SU-DHL-6 (cell line): Measurements from ENCODE around the gene C21orf58.

Experiments used
- CTCF ChIP-seq: fragments of 200-600 bp; sonication (generic); IDR thresholded peaks from one replicate; pipeline ENCODE4 v1.5.1; 2017; ENCODE audit warnings: antibody characterized with exemption, mild to moderate bottlenecking, low read length, moderate library complexity; ENCODE audit not compliant: insufficient read depth, poor library complexity, severe bottlenecking
- EZH2phosphoT487 ChIP-seq: fragments of 200-600 bp; sonication (generic), shearing (Covaris generic); conservative IDR thresholded peaks from 2 replicates; pipeline ENCODE4 v1.6.1; 2018; ENCODE audit warnings: mild to moderate bottlenecking, antibody characterized with exemption, low read length, moderate library complexity, mixed read lengths

- no peak for TF ChIP-seq CTCF
- TF ChIP-seq EZH2phosphoT487, result no peak
These were observed 23.5 kb upstream of the C21orf58 start for GRCh38 chr21:46347203-46347550.
